OCI-LY3 (cell line): Measurements from ENCODE around the gene KIDINS220.

Source experiments
- H2AFZ ChIP-seq: fragments of 200-600, 300-600 bp; shearing (Covaris generic); 2 replicates; pipeline ENCODE4 v1.6.0; 2014; ENCODE audit warnings: antibody characterized with exemption, low read depth, low read length
- H3K27ac ChIP-seq: fragments of 200-600, 300-600 bp; sonication (generic); 2 replicates; pipeline ENCODE4 v1.5.1; 2014; ENCODE audit warnings: mild to moderate bottlenecking, low read length, moderate library complexity, mixed read lengths
- H3K27me3 ChIP-seq: fragments of 200-600, 300-600 bp; sonication (generic); 2 replicates; pipeline ENCODE4 v1.6.1; 2014; ENCODE audit warnings: low read depth, low read length, mixed read lengths
- H3K36me3 ChIP-seq: fragments of 200-600, 300-600 bp; sonication (generic); replicated peaks from 2 replicates; pipeline ENCODE3; 2014; ENCODE audit warnings: low read depth, low read length, mixed read lengths
- H3K4me1 ChIP-seq: fragments of 300-600, 200-600 bp; sonication (generic); 2 replicates; pipeline ENCODE4 v1.6.1; 2014; ENCODE audit warnings: low read length, mixed read lengths
- H3K4me2 ChIP-seq: fragments of 200-600, 300-600 bp; sonication (generic); 2 replicates; pipeline ENCODE4 v1.6.1; 2014; ENCODE audit warnings: low read length, mixed read lengths
- H3K4me3 ChIP-seq: fragments of 300-600, 200-600 bp; sonication (generic); 2 replicates; pipeline ENCODE4 v1.5.1; 2014; ENCODE audit warnings: antibody characterized with exemption, mild to moderate bottlenecking, low read length, moderate library complexity
- H3K79me2 ChIP-seq: fragments of 300-600, 200-600 bp; shearing (Covaris generic); 2 replicates; pipeline ENCODE4 v1.6.1; 2014; ENCODE audit warnings: mild to moderate bottlenecking, low read length, mixed read lengths
- H3K9ac ChIP-seq: fragments of 300-600, 200-600 bp; shearing (Covaris generic); 2 replicates; pipeline ENCODE4 v1.6.0; 2014; ENCODE audit warnings: mild to moderate bottlenecking, low read length, moderate library complexity
- H3K9me3 ChIP-seq: fragments of 200-600, 300-600 bp; shearing (Covaris generic); 2 replicates; pipeline ENCODE4 v1.6.1; 2014; ENCODE audit warnings: low read length, mixed read lengths; ENCODE audit not compliant: insufficient read depth
- H4K20me1 ChIP-seq: fragments of 200-600, 300-600 bp; sonication (generic); 2 replicates; pipeline ENCODE4 v1.6.1; 2016; ENCODE audit warnings: low read length, mixed read lengths; ENCODE audit not compliant: insufficient read depth
- CTCF ChIP-seq: fragments of 200-600, 300-600 bp; sonication (generic); IDR thresholded peaks from 2 replicates; pipeline ENCODE4 v1.5.1; 2014; ENCODE audit warnings: antibody characterized with exemption, low read length, low read depth
- EZH2phosphoT487 ChIP-seq: fragments of 200-600 bp; shearing (Covaris generic); IDR thresholded peaks from 2 replicates; pipeline ENCODE4 v1.6.1; 2018; ENCODE audit warnings: antibody characterized with exemption, mixed run types, low read depth

The KIDINS220 gene

GRCh38 chr2:8798393-8798792 lies 39.0 kb downstream of the KIDINS220 start:
- H3K36me3 ChIP-seq: peaks cover 35% of the 10 kb centered on the region
- H3K79me2 ChIP-seq: no peaks in the 10 kb centered on the region
- peaks cover 13% of the 10 kb centered on the region for H3K4me1 ChIP-seq
- H3K9me3 ChIP-seq: no peaks in the 10 kb centered on the region
- no peak overlapping the region for H3K4me2 ChIP-seq
- H4K20me1 ChIP-seq: no peaks in the 10 kb centered on the region
- H3K27ac ChIP-seq: no peak overlapping the region
- no peak overlapping the region for H3K4me3 ChIP-seq
- no peak overlapping the region for H3K9ac ChIP-seq
- TF ChIP-seq EZH2phosphoT487: no peak
- TF ChIP-seq CTCF: no peak
- no peak overlapping the region for H2AFZ ChIP-seq
- H3K27me3 ChIP-seq: no peaks in the 10 kb centered on the region

GRCh38 chr2:8797682-8798081 lies 39.7 kb downstream of the KIDINS220 start:
- H2AFZ ChIP-seq: no peak overlapping the region
- no peak overlapping the region for H3K9ac ChIP-seq
- no peak overlapping the region for H3K27ac ChIP-seq
- peaks cover 10% of the 10 kb centered on the region for H3K4me1 ChIP-seq
- TF ChIP-seq EZH2phosphoT487 (no peak), CTCF (no peak)
- no peaks in the 10 kb centered on the region for H3K9me3 ChIP-seq
- H3K36me3 ChIP-seq: peaks cover 33% of the 10 kb centered on the region
- no peaks in the 10 kb centered on the region for H3K79me2 ChIP-seq
- H3K4me2 ChIP-seq: no peak overlapping the region
- H4K20me1 ChIP-seq: no peaks in the 10 kb centered on the region
- no peaks in the 10 kb centered on the region for H3K27me3 ChIP-seq
- H3K4me3 ChIP-seq: no peak overlapping the region

GRCh38 chr2:8796878-8797550 lies 40.4 kb downstream of the KIDINS220 start:
- H3K4me2 ChIP-seq: peak overlapping the region; percentile 19; the same call in 1 of the 2 replicates
- H3K9ac ChIP-seq: no peak overlapping the region
- H3K27me3 ChIP-seq: no peaks in the 10 kb centered on the region
- H3K4me3 ChIP-seq: no peak overlapping the region
- H3K79me2 ChIP-seq: no peaks in the 10 kb centered on the region
- peaks cover 26% of the 10 kb centered on the region for H3K36me3 ChIP-seq
- H4K20me1 ChIP-seq: no peaks in the 10 kb centered on the region
- H3K4me1 ChIP-seq: peaks cover 11% of the 10 kb centered on the region
- no peak for TF ChIP-seq CTCF
- TF ChIP-seq EZH2phosphoT487: no peak
- no peak overlapping the region for H3K27ac ChIP-seq
- no peaks in the 10 kb centered on the region for H3K9me3 ChIP-seq
- no peak overlapping the region for H2AFZ ChIP-seq

- H3K4me3 ChIP-seq: no peak overlapping the region
- H3K27ac ChIP-seq: no peak overlapping the region
- H3K36me3 ChIP-seq: peaks cover 21% of the 10 kb centered on the region
- no peak overlapping the region for H2AFZ ChIP-seq
- peaks cover 17% of the 10 kb centered on the region for H3K4me1 ChIP-seq
- no peak for TF ChIP-seq EZH2phosphoT487
- no peak for TF ChIP-seq CTCF
- no peaks in the 10 kb centered on the region for H3K79me2 ChIP-seq
- H3K27me3 ChIP-seq: no peaks in the 10 kb centered on the region
- H3K9me3 ChIP-seq: no peaks in the 10 kb centered on the region
- no peaks in the 10 kb centered on the region for H4K20me1 ChIP-seq
- no peak overlapping the region for H3K4me2 ChIP-seq
- H3K9ac ChIP-seq: no peak overlapping the region
Measured at GRCh38 chr2:8796315-8796848, 41.0 kb downstream of the KIDINS220 start.
